ENCODE measurements around the gene PRKCSH.
"Not testable (repeated sequence)": the region's sequence is repeated elsewhere in the genome, so short reads cannot be mapped to it uniquely, and the experiment has no call there.

PRKCSH gene

DNA sequence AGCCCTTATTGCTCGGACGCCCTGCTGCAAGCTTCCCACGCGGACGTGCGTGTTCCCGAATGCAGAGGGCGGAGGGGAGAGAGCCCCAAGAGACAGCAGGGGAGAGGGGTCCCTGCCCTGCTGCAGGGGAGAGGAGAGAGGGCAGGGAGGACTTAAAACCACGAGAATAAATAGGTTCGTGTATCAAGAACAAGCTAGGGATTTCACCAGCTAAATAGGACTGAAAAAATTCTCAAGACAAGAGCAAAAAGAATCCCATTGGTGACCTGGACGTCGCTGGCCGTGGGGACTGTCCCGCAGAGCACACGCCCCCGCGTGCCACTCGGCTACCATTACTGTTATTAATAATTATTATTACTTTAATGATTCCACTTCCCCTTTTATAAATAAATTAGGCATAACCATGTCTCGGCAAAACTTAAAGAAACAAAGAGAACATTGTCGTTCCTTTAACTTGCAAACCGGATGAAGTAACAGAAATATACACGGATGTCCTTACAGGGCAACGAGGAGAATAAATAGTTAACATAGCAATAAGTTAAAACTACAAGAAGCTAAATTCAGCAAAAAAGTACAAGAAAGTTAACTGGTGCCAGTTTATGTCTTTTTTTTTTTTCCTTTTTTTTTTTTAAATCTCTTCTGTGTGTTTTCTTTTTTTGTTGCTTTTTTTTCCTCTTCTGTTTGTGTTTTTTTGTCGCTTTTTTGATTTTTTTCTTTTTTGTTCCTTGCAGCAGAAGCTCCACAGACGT, 16.6 kb downstream of the PRKCSH start:
- DNase-seq (ENCODE audit: extremely low spot score), result no peak
- POLR2A ChIA-PET, result interaction anchor here (0.9 to 1.6 kb wide), 3 partner anchors 10 to 188 kb away, joined by 3 to 5 read pairs (median 3); partner anchors contain the start of gene SWSAP1
- TF ChIP-seq SP1 (IDR thresholded peaks at IDR 0.05), result no peak
- CTCF ChIA-PET, result interaction anchor here (0.7 to 1.0 kb wide), 7 partner anchors 10 to 606 kb away, joined by 3 to 5 read pairs (median 4); partner anchors contain the start of gene ODAD3

DNA sequence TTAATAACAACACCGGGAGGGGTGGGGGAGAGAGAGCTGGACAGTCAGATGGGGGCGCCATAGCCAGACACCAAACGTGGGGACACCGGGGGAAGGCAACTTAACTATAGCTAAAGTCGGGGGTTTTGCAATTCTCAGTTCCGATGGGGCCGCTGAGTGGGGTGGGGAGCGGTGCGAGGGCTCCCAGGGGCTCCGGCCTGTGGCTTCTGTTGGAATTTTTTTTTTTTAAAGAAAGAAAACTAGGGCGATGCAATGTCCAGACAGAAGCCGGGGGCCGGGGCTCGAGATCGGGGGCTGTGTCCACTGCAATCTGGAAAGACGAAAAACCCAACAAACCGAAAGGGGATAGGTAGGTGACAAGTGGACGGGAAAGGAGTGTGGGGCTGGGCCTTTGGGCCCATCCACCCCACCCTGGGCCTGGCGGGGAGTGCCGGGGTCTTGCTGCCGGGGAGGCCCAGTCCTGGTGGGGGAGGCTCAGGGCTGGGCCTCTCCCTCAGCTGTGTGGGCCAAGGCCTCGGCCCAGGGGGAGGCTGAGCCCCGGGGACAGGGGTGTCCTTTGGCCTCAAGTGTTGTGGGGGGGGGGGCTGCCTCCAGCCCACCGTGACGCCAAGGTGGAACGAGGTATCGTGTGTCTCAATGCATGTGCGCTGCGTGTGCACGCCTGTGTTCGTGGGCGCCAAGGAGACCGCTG, 17.3 kb downstream of the PRKCSH start:
- CTCF ChIA-PET, result interaction anchor here (0.7 to 0.8 kb wide), 6 partner anchors 11 to 606 kb away, joined by 3 to 5 read pairs (median 4); partner anchors contain the start of gene ODAD3
- no peak for DNase-seq (ENCODE audit: extremely low spot score)
- POLR2A ChIA-PET, result interaction anchor here (0.9 to 1.6 kb wide), 3 partner anchors 11 to 187 kb away, joined by 3 to 5 read pairs (median 3); partner anchors contain the start of gene SWSAP1
- TF ChIP-seq ELF4 (IDR thresholded peaks at IDR 0.05), result no peak
- TF ChIP-seq FOXK2 (IDR thresholded peaks at IDR 0.05), result no peak
- TF ChIP-seq SP1 (IDR thresholded peaks at IDR 0.05), result no peak
- TF ChIP-seq CTBP1 (IDR thresholded peaks at IDR 0.05; ENCODE audit: borderline replicate concordance), result no peak
- no peak for TF ChIP-seq ARNT (IDR thresholded peaks at IDR 0.05)
- no peak for TF ChIP-seq LEF1 (IDR thresholded peaks at IDR 0.05; ENCODE audit: borderline replicate concordance)
- no peak for TF ChIP-seq HDGF (IDR thresholded peaks at IDR 0.05; ENCODE audit: borderline replicate concordance)
- TF ChIP-seq, protein P1, sequence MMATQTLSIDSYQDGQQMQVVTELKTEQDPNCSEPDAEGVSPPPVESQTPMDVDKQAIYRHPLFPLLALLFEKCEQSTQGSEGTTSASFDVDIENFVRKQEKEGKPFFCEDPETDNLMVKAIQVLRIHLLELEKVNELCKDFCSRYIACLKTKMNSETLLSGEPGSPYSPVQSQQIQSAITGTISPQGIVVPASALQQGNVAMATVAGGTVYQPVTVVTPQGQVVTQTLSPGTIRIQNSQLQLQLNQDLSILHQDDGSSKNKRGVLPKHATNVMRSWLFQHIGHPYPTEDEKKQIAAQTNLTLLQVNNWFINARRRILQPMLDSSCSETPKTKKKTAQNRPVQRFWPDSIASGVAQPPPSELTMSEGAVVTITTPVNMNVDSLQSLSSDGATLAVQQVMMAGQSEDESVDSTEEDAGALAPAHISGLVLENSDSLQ (IDR thresholded peaks at IDR 0.05), result no peak
- no peak for TF ChIP-seq SUZ12 (IDR thresholded peaks at IDR 0.05)
- TF ChIP-seq TARDBP (IDR thresholded peaks at IDR 0.05), result no peak
- no peak for TF ChIP-seq L3MBTL2 (conservative IDR thresholded peaks at IDR 0.05)
- TF ChIP-seq FOXM1 (IDR thresholded peaks at IDR 0.05; ENCODE audit: borderline replicate concordance), result no peak
- no peak for TF ChIP-seq FOXA1 (IDR thresholded peaks at IDR 0.05)
- no peak for TF ChIP-seq BHLHE40 (IDR thresholded peaks at IDR 0.05; ENCODE audit: borderline replicate concordance)
- no peak for TF ChIP-seq ZNF384 (IDR thresholded peaks at IDR 0.05)
- TF ChIP-seq NFRKB (IDR thresholded peaks at IDR 0.05), result no peak

DNA sequence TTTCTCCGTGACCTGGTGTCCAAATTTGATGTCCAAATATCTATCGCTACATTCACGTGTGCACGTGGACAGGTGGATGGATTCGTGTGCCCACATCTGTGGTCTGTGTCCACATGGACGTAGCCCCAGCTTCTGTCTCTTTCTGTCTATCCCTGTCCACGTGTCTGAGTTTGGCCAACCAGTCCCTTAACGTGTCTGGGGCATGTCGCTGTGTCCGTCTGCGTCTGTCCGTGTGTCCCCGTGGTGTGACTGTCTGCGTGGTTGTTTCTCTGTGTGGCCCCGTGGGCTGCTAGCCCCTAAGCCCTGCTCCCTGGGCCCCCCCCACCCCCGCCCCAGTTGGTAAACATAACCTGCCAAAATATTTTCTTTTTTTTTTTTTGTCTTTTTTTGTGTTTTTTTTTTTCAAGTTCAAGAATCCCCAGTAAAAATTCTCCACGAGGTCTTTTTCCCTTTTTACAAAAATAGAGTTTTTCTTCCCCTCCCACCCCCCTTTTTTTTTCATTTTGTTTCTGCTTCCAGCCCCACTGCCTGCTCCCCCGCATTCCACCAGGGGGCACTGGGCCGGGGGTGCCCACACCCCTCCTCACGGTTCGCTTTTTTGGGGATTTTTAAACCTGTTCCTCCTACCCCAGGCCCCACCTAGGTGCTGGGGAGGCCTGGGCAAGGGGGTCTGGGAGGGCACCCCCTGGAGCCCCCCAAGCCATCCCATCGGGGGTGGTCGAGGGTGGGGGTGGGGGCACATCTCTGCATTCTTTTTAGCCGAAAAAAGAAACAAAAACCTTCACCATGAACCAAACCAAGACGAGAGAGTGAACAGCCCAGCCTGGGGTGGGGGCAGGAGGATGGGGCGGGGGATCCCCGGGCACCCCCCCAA, 18.3 kb downstream of the PRKCSH start:
- DNase-seq (ENCODE audit: extremely low spot score), result no peak
- TF ChIP-seq L3MBTL2 (conservative IDR thresholded peaks at IDR 0.05) (no peak), ELF4 (IDR thresholded peaks at IDR 0.05) (no peak), SP1 (IDR thresholded peaks at IDR 0.05) (no peak), FOXM1 (IDR thresholded peaks at IDR 0.05; ENCODE audit: borderline replicate concordance) (no peak), CTBP1 (IDR thresholded peaks at IDR 0.05; ENCODE audit: borderline replicate concordance) (no peak), BHLHE40 (IDR thresholded peaks at IDR 0.05; ENCODE audit: borderline replicate concordance) (no peak), FOXA1 (IDR thresholded peaks at IDR 0.05) (no peak), ARNT (IDR thresholded peaks at IDR 0.05) (no peak), SUZ12 (IDR thresholded peaks at IDR 0.05) (no peak), HDGF (IDR thresholded peaks at IDR 0.05; ENCODE audit: borderline replicate concordance) (no peak), FOXK2 (IDR thresholded peaks at IDR 0.05) (no peak), ZNF384 (IDR thresholded peaks at IDR 0.05) (no peak), NFRKB (IDR thresholded peaks at IDR 0.05) (no peak), LEF1 (IDR thresholded peaks at IDR 0.05; ENCODE audit: borderline replicate concordance) (no peak), TARDBP (IDR thresholded peaks at IDR 0.05) (no peak)
- TF ChIP-seq, protein P1 (IDR thresholded peaks at IDR 0.05), result no peak
- ChIA-PET POLR2A (no interaction called here), CTCF (no interaction called here)

DNA sequence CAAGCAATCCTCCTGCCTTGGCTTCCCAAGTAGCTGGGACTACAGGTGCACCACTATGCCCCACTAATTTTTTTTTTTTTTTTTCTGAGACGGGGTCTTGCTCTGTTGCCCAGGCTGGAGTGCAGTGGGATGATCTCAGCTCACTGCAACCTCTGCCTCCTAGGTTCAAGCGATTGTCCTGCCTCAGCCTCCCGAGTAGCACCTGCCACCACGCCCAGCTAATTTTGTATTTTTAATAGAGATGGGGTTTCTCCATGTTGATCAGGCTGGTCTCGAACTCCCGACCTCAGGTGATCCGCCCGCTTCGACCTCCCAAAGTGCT, 19.8 kb downstream of the PRKCSH start:
- POLR2A ChIA-PET; DNase-seq (ENCODE audit: extremely low spot score): not testable (repeated sequence)
- CTCF ChIA-PET, result interaction anchor here (0.7 to 1.3 kb wide), 2 partner anchors 9 to 1317 kb away, joined by 5 to 10 read pairs; no protein-coding TSS in a partner anchor

DNA sequence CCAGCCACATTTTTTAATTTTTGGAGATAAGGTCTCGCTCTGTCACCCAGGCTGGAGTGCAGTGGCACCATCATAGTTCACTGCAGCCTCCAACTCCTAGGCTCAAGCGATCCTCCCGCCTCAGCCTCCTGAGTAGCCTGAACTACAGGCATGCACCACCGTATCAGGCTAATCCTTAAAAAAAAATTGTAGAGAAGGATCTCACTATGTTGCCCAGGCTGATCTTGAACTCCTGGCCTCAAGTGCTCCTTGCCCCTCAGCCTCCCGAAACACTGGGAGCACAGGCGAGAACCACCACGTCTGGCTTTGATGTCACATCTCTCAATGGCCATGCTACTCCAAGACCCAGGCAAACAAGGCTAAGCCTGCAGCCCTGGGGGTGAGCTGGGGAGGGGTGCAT, 21.2 kb downstream of the PRKCSH start:
- TF ChIP-seq FOXA1 (IDR thresholded peaks at IDR 0.05), result no peak
- no peak for TF ChIP-seq L3MBTL2 (conservative IDR thresholded peaks at IDR 0.05)
- no peak for TF ChIP-seq TARDBP (IDR thresholded peaks at IDR 0.05)
- no peak for TF ChIP-seq ZNF384 (IDR thresholded peaks at IDR 0.05)
- TF ChIP-seq BHLHE40 (IDR thresholded peaks at IDR 0.05; ENCODE audit: borderline replicate concordance), result no peak
- TF ChIP-seq ARNT (IDR thresholded peaks at IDR 0.05), result no peak
- TF ChIP-seq NFRKB (IDR thresholded peaks at IDR 0.05), result no peak
- no peak for TF ChIP-seq SUZ12 (IDR thresholded peaks at IDR 0.05)
- no peak for TF ChIP-seq FOXK2 (IDR thresholded peaks at IDR 0.05)
- no peak for TF ChIP-seq LEF1 (IDR thresholded peaks at IDR 0.05; ENCODE audit: borderline replicate concordance)
- no peak for TF ChIP-seq CTBP1 (IDR thresholded peaks at IDR 0.05; ENCODE audit: borderline replicate concordance)
- TF ChIP-seq, protein P1 (IDR thresholded peaks at IDR 0.05), result no peak
- no peak for TF ChIP-seq ELF4 (IDR thresholded peaks at IDR 0.05)
- TF ChIP-seq SP1 (IDR thresholded peaks at IDR 0.05), result no peak
- TF ChIP-seq FOXM1 (IDR thresholded peaks at IDR 0.05; ENCODE audit: borderline replicate concordance), result no peak
- no peak for TF ChIP-seq HDGF (IDR thresholded peaks at IDR 0.05; ENCODE audit: borderline replicate concordance)
- ChIA-PET CTCF (interaction anchor here (0.6 kb wide), 1 partner anchor 74 kb away, joined by 3 read pairs; no protein-coding TSS in a partner anchor), POLR2A (interaction anchor here (1.3 kb wide), 1 partner anchor 82 kb away, joined by 6 read pairs; the partner anchor contains the start of gene SWSAP1)
- DNase-seq (ENCODE audit: extremely low spot score), result no peak

Data from HEK293T (cell line).